WTC11 (cell line): Measurements from ENCODE around the gene ENO2. TPM values are rescaled to one million over a fixed set of nuclear protein-coding genes. Genes with fewer than 3 reads are reported as not detected.

Source experiments
- ATAC-seq: fragments of 200-7000 bp; cut with Tn5 transposase; 2 replicates; pipeline ENCODE4 v1.10.0; 2021; ENCODE audit warnings: mild to moderate bottlenecking, moderate library complexity
- CTCF ChIA-PET: fragments of 300-600 bp; sonication (Branson Sonifier 250); formaldehyde crosslinking; loops from one replicate; lab custom pipeline; 2021; ENCODE audit warnings: antibody characterized with exemption; lab: Charles Lee
- POLR2A ChIA-PET: fragments of 350-600 bp; sonication (Branson Sonifier 250); formaldehyde crosslinking; loops from one replicate; lab custom pipeline; 2021; ENCODE audit warnings: antibody characterized with exemption; lab: Charles Lee
- DNase-seq: peaks from one replicate; pipeline ENCODE4 v3.0.0; 2021; ENCODE audit warnings: low spot score
- H3K27ac Mint-ChIP-seq: 2 replicates; pipeline ENCODE4 v1.8.0; 2021; ENCODE audit warnings: mixed read lengths
- H3K27me3 Mint-ChIP-seq: 2 replicates; pipeline ENCODE4 v1.8.0; 2021; ENCODE audit warnings: low read depth, mild to moderate bottlenecking, moderate library complexity, mixed read lengths
- H3K36me3 Mint-ChIP-seq: 2 replicates; pipeline ENCODE4 v1.8.0; 2021; ENCODE audit warnings: mixed read lengths
- H3K4me1 Mint-ChIP-seq: 2 replicates; pipeline ENCODE4 v1.8.0; 2022; ENCODE audit warnings: mixed read lengths
- H3K4me3 Mint-ChIP-seq: 2 replicates; pipeline ENCODE4 v1.8.0; 2021; ENCODE audit warnings: mild to moderate bottlenecking, moderate library complexity, mixed read lengths
- H3K9me3 Mint-ChIP-seq: 2 replicates; pipeline ENCODE4 v1.8.0; 2021; ENCODE audit warnings: mixed read lengths
- CREM ChIP-seq: sonication (generic); formaldehyde crosslinking; IDR thresholded peaks from 2 replicates; pipeline ENCODE4 v1.8.1; 2022; ENCODE audit warnings: mild to moderate bottlenecking, missing genetic modification reagents, moderate library complexity
- FOXP4 ChIP-seq: sonication (generic); formaldehyde crosslinking; IDR thresholded peaks from 2 replicates; pipeline ENCODE4 v1.8.0; 2022; ENCODE audit warnings: mild to moderate bottlenecking, missing genetic modification reagents
- KAT7 ChIP-seq: sonication (generic); formaldehyde crosslinking; IDR thresholded peaks from 2 replicates; pipeline ENCODE4 v1.8.1; 2023; ENCODE audit warnings: missing genetic modification reagents, mild to moderate bottlenecking, borderline replicate concordance
- MAX ChIP-seq: sonication (generic); formaldehyde crosslinking; IDR thresholded peaks from 2 replicates; pipeline ENCODE4 v1.8.0; 2022; ENCODE audit warnings: mild to moderate bottlenecking, missing genetic modification reagents
- NFE2L1 ChIP-seq: sonication (generic); formaldehyde crosslinking; IDR thresholded peaks from 2 replicates; pipeline ENCODE4 v1.8.1; 2023; ENCODE audit warnings: missing genetic modification reagents
- RELA ChIP-seq: sonication (generic); formaldehyde crosslinking; IDR thresholded peaks from 2 replicates; pipeline ENCODE4 v1.8.1; 2022; ENCODE audit warnings: missing genetic modification reagents, mild to moderate bottlenecking, borderline replicate concordance
- SP1 ChIP-seq: sonication (generic); formaldehyde crosslinking; conservative IDR thresholded peaks from 2 replicates; pipeline ENCODE4 v1.8.1; 2022; ENCODE audit warnings: missing genetic modification reagents
- ZNF232 ChIP-seq: sonication (generic); formaldehyde crosslinking; IDR thresholded peaks from 2 replicates; pipeline ENCODE4 v1.8.0; 2022; ENCODE audit warnings: mild to moderate bottlenecking, missing genetic modification reagents
- ZNF416 ChIP-seq: fragments of 250-450 bp; sonication (Bioruptor Pico); IDR thresholded peaks from 2 replicates; pipeline ENCODE4 v1.9.0; 2021; ENCODE audit warnings: mild to moderate bottlenecking, inconsistent platforms
- ZNF423 ChIP-seq: fragments of 250-450 bp; sonication (Bioruptor Pico); IDR thresholded peaks from 2 replicates; pipeline ENCODE4 v2.1.2; 2022; ENCODE audit warnings: mild to moderate bottlenecking, moderate library complexity
- total RNA-seq: library from RNA; stranded (reverse); gene quantifications from 3 replicates; pipeline ENCODE4 v1.2.3, GENCODE V29; 2021
- TF ChIP-seq, protein P1 (sequence below): sonication (generic); formaldehyde crosslinking; IDR thresholded peaks from 2 replicates; pipeline ENCODE4 v1.8.1; 2023; ENCODE audit warnings: mild to moderate bottlenecking, missing genetic modification reagents
- TF ChIP-seq, protein P2 (sequence below): sonication (generic); formaldehyde crosslinking; IDR thresholded peaks from 2 replicates; pipeline ENCODE4 v1.8.1; 2022; ENCODE audit warnings: mild to moderate bottlenecking, moderate library complexity, missing genetic modification reagents
- TF ChIP-seq, protein P3 (sequence below): sonication (generic); formaldehyde crosslinking; IDR thresholded peaks from 2 replicates; pipeline ENCODE4 v1.8.0; 2023; ENCODE audit warnings: missing genetic modification reagents, mild to moderate bottlenecking, borderline replicate concordance
- TF ChIP-seq, protein P4 (sequence below): sonication (generic); formaldehyde crosslinking; IDR thresholded peaks from 2 replicates; pipeline ENCODE4 v1.8.0; 2023; ENCODE audit warnings: missing genetic modification reagents
- TF ChIP-seq, protein P5 (sequence below): sonication (generic); formaldehyde crosslinking; IDR thresholded peaks from 2 replicates; pipeline ENCODE4 v1.8.0; 2023; ENCODE audit warnings: mild to moderate bottlenecking, missing genetic modification reagents

Gene ENO2
- total RNA-seq, 1 experiment from 2014 or later = 118 TPM

GRCh38 chr12:6962285-6963015 lies 48.1 kb downstream of the ENO2 start:
- H3K36me3 Mint-ChIP-seq = peaks cover 23% of the 10 kb centered on the region
- ATAC-seq (peak; percentile 6), DNase-seq (no peak)
- H3K27me3 Mint-ChIP-seq = no peaks in the 10 kb centered on the region
- POLR2A ChIA-PET = interaction anchor here (0.6 to 6.6 kb wide), 8 partner anchors 9 to 89 kb away, joined by 3 to 167 read pairs (median 8); partner anchors contain the start of genes C12orf57, LPCAT3, RNU7-1 and SPSB2
- peak overlapping the region; percentile 75 for H3K4me3 Mint-ChIP-seq
- H3K27ac Mint-ChIP-seq = peak overlapping the region; percentile 99
- no peaks in the 10 kb centered on the region for H3K9me3 Mint-ChIP-seq
- CTCF ChIA-PET = interaction anchor here (0.6 to 9.7 kb wide), 19 partner anchors 10 to 704 kb away, joined by 3 to 296 read pairs (median 8); partner anchors contain the start of genes ATN1, C12orf57, COPS7A and LPCAT3
- TF ChIP-seq CREM (no peak), MAX (peak; percentile 53; the same call in 1 of the 2 replicates), ZNF416 (CRISPR knock-in tag) (0 out of 2 replicates have a peak, but pooled peaks have one; percentile 36), RELA (CRISPR knock-in tag) (no peak)
- TF ChIP-seq, protein P1, sequence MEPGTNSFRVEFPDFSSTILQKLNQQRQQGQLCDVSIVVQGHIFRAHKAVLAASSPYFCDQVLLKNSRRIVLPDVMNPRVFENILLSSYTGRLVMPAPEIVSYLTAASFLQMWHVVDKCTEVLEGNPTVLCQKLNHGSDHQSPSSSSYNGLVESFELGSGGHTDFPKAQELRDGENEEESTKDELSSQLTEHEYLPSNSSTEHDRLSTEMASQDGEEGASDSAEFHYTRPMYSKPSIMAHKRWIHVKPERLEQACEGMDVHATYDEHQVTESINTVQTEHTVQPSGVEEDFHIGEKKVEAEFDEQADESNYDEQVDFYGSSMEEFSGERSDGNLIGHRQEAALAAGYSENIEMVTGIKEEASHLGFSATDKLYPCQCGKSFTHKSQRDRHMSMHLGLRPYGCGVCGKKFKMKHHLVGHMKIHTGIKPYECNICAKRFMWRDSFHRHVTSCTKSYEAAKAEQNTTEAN = 0 out of 2 replicates have a peak, but pooled peaks have one; percentile 17
- TF ChIP-seq, protein P2, sequence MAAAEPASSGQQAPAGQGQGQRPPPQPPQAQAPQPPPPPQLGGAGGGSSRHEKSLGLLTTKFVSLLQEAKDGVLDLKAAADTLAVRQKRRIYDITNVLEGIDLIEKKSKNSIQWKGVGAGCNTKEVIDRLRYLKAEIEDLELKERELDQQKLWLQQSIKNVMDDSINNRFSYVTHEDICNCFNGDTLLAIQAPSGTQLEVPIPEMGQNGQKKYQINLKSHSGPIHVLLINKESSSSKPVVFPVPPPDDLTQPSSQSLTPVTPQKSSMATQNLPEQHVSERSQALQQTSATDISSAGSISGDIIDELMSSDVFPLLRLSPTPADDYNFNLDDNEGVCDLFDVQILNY (CRISPR knock-in tag) = peak; percentile 16; the same call in 1 of the 2 replicates
- TF ChIP-seq, protein P3, sequence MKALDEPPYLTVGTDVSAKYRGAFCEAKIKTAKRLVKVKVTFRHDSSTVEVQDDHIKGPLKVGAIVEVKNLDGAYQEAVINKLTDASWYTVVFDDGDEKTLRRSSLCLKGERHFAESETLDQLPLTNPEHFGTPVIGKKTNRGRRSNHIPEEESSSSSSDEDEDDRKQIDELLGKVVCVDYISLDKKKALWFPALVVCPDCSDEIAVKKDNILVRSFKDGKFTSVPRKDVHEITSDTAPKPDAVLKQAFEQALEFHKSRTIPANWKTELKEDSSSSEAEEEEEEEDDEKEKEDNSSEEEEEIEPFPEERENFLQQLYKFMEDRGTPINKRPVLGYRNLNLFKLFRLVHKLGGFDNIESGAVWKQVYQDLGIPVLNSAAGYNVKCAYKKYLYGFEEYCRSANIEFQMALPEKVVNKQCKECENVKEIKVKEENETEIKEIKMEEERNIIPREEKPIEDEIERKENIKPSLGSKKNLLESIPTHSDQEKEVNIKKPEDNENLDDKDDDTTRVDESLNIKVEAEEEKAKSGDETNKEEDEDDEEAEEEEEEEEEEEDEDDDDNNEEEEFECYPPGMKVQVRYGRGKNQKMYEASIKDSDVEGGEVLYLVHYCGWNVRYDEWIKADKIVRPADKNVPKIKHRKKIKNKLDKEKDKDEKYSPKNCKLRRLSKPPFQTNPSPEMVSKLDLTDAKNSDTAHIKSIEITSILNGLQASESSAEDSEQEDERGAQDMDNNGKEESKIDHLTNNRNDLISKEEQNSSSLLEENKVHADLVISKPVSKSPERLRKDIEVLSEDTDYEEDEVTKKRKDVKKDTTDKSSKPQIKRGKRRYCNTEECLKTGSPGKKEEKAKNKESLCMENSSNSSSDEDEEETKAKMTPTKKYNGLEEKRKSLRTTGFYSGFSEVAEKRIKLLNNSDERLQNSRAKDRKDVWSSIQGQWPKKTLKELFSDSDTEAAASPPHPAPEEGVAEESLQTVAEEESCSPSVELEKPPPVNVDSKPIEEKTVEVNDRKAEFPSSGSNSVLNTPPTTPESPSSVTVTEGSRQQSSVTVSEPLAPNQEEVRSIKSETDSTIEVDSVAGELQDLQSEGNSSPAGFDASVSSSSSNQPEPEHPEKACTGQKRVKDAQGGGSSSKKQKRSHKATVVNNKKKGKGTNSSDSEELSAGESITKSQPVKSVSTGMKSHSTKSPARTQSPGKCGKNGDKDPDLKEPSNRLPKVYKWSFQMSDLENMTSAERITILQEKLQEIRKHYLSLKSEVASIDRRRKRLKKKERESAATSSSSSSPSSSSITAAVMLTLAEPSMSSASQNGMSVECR (CRISPR knock-in tag) = peak; percentile 55; the same call in 1 of the 2 replicates
- peaks cover 55% of the 10 kb centered on the region for H3K4me1 Mint-ChIP-seq

DNA sequence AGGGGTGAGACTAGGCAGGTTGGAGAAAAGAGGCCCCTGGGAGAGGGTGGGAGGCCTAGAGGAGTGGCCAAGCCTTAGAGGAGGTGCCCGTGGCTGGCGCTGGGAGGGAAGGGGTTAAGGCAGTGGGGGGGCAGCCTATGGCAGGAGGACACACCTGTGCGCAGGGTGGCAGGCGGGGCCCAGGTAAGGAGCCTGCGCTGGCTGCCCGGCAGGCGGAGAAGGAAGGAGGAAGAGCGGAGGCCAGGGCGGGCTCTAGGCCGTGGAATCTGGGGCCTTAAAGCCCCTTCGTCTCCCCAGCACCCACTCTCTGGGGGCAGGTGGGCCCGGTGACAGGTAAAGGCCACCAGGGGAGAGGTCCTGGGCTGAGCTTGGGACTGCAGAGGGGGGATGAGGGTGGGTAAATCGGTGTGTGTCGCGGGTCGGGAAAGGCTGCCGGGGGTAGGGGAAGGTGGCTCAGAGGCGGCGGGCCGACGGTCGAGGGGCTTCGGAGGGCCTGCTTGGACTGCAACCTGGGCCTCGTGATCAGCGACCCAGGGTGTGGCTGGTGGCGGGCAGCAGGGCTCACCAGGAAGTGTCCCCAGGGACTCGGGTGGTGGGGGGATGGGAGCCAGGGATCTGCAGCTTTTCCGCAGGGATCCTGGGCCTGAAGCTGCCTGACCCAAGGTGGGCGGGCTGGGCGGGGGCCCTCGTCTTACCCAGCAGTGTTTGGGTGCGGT lies 48.8 kb downstream of the ENO2 start:
- ATAC-seq = peak; percentile 35
- DNase-seq = peak; percentile 83
- Mint-ChIP-seq H3K4me1 (peaks cover 55% of the 10 kb centered on the region), H3K36me3 (peaks cover 30% of the 10 kb centered on the region), H3K27me3 (no peaks in the 10 kb centered on the region), H3K27ac (no peak overlapping the region), H3K9me3 (no peaks in the 10 kb centered on the region), H3K4me3 (peak overlapping the region; percentile 75)
- TF ChIP-seq ZNF423 (peak; percentile 40; the same call in 1 of the 2 replicates), KAT7 (CRISPR knock-in tag) (peak; percentile 62; the same call in 1 of the 2 replicates), NFE2L1 (peak; percentile 31; the same call in 1 of the 2 replicates), ZNF232 (CRISPR knock-in tag) (peak; percentile 51; the same call in 1 of the 2 replicates), SP1 (CRISPR knock-in tag) (peak; percentile 53; the same call in 1 of the 2 replicates), FOXP4 (CRISPR knock-in tag) (no peak)
- TF ChIP-seq, protein P4, sequence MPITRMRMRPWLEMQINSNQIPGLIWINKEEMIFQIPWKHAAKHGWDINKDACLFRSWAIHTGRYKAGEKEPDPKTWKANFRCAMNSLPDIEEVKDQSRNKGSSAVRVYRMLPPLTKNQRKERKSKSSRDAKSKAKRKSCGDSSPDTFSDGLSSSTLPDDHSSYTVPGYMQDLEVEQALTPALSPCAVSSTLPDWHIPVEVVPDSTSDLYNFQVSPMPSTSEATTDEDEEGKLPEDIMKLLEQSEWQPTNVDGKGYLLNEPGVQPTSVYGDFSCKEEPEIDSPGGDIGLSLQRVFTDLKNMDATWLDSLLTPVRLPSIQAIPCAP (CRISPR knock-in tag) = no peak
- TF ChIP-seq, protein P5, sequence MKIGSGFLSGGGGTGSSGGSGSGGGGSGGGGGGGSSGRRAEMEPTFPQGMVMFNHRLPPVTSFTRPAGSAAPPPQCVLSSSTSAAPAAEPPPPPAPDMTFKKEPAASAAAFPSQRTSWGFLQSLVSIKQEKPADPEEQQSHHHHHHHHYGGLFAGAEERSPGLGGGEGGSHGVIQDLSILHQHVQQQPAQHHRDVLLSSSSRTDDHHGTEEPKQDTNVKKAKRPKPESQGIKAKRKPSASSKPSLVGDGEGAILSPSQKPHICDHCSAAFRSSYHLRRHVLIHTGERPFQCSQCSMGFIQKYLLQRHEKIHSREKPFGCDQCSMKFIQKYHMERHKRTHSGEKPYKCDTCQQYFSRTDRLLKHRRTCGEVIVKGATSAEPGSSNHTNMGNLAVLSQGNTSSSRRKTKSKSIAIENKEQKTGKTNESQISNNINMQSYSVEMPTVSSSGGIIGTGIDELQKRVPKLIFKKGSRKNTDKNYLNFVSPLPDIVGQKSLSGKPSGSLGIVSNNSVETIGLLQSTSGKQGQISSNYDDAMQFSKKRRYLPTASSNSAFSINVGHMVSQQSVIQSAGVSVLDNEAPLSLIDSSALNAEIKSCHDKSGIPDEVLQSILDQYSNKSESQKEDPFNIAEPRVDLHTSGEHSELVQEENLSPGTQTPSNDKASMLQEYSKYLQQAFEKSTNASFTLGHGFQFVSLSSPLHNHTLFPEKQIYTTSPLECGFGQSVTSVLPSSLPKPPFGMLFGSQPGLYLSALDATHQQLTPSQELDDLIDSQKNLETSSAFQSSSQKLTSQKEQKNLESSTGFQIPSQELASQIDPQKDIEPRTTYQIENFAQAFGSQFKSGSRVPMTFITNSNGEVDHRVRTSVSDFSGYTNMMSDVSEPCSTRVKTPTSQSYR = 0 out of 2 replicates have a peak, but pooled peaks have one; percentile 34
- CTCF ChIA-PET = interaction anchor here (0.8 to 9.7 kb wide), 15 partner anchors 11 to 150 kb away, joined by 3 to 296 read pairs (median 10); partner anchors contain the start of genes ATN1, C12orf57, LPCAT3 and PTPN6
- POLR2A ChIA-PET = interaction anchor here (0.9 to 6.6 kb wide), 7 partner anchors 18 to 90 kb away, joined by 3 to 167 read pairs (median 5); partner anchors contain the start of genes C12orf57, LPCAT3, RNU7-1 and SPSB2
